GM19452 (cell line): Measurements from ENCODE around the gene CEP70.
"Not testable (repeated sequence)": the region's sequence is repeated elsewhere in the genome, so short reads cannot be mapped to it uniquely, and the experiment has no call there.

Experiments
- ATAC-seq: cut with Tn5 transposase; IDR thresholded peaks from one replicate; pipeline ENCODE4 v1.9.1; 2021; ENCODE audit not compliant: unreplicated experiment

The CEP70 gene

GRCh38 chr3:138455801-138456716 lies 138.0 kb downstream of the CEP70 start:
- no peak for ATAC-seq

- not testable (repeated sequence) for ATAC-seq
Measured at GRCh38 chr3:138453940-138454339, 140.1 kb downstream of the CEP70 start.

GRCh38 chr3:138452436-138452835 lies 141.6 kb downstream of the CEP70 start:
- no peak for ATAC-seq

DNA sequence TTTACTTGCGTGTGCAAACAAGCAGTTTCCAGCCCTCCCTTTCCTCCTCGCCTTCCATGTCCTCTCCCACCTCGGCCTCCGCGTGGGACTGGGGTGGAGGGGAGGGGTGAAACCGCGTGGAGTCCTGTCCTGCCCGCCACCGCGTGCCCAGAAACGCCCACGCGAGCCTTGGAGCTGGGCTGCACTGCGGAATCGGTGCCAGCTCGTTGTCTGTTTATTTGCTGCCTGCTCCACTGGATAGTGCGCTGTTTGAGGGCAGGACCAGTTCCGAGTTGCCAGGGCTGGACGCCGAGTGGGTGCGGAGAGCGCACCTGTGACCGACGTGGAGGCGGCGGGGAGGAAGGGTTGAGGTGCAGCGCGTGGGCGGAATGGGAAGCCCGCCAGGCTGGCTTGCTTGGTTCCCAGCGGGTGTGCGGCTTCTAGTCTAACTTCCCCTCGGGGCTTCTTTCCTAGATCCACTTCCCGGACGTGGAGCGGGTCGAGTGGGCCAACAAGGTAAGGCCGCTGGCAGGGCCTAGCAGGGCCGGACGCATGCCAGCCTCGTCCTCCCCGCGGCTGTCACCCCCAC lies 142.4 kb downstream of the CEP70 start:
- no peak for ATAC-seq

GRCh38 chr3:138450704-138451424 lies 143.2 kb downstream of the CEP70 start:
- no peak for ATAC-seq

DNA sequence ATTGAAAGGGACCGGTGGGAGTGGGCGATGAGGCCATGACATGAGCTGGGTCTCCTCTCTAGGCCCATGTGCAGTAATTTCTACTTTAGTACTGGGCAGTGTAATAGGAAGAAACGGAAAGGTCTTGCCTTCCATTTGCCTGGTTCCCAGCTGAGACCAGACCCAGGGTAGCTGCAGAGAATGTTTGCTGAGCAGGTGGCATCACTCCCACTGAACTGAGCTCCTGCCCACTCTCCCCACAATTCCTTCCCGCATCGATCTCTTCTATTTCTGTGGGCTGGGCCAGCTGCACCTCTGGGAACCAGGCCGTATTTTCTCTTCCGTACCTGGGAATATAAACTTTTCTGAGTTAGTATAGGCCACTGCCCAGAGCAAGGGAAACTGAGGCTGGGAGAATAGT lies 143.9 kb downstream of the CEP70 start:
- ATAC-seq, result no peak

DNA sequence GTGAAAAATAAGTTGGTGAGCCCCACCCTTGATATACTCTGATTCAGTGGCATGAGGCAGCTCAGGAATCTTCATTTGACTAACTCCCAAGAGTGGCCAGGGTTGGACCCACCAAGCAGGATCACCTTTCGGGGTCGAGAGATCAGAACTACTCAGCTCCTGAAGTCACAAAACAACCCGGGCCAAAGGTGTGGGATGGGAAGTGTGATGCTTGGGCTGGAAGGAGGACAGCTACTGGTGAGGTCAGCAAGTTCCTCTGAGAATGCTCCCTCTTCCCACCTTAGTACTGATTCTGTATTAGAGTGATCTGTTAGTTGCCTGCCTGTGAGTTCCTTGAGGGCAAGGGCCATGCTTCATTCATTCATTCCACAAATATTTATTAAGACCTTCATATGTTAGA lies 144.6 kb downstream of the CEP70 start:
- no peak for ATAC-seq

GRCh38 chr3:138448631-138449030 lies 145.4 kb downstream of the CEP70 start:
- ATAC-seq, result no peak

- no peak for ATAC-seq
Measured at GRCh38 chr3:138445654-138446053, 148.4 kb downstream of the CEP70 start.

- ATAC-seq, result no peak
Measured at GRCh38 chr3:138445236-138445635, 148.8 kb downstream of the CEP70 start.
